Measurements from ENCODE around the gene CYP2W1.

- TF ChIP-seq CTCF (IDR thresholded peaks at IDR 0.05) (peak in 2 of 6 experiments; percentile 22 to 41), POLR2A (IDR thresholded peaks at IDR 0.05) (no peak)
Observed at GRCh38 chr7:963236-964078, 19.5 kb upstream of the CYP2W1 start.
